Measurements from ENCODE around the gene DUSP15.
"Not testable (repeated sequence)": the region's sequence is repeated elsewhere in the genome, so short reads cannot be mapped to it uniquely, and the experiment has no call there.

DUSP15 gene

DNA sequence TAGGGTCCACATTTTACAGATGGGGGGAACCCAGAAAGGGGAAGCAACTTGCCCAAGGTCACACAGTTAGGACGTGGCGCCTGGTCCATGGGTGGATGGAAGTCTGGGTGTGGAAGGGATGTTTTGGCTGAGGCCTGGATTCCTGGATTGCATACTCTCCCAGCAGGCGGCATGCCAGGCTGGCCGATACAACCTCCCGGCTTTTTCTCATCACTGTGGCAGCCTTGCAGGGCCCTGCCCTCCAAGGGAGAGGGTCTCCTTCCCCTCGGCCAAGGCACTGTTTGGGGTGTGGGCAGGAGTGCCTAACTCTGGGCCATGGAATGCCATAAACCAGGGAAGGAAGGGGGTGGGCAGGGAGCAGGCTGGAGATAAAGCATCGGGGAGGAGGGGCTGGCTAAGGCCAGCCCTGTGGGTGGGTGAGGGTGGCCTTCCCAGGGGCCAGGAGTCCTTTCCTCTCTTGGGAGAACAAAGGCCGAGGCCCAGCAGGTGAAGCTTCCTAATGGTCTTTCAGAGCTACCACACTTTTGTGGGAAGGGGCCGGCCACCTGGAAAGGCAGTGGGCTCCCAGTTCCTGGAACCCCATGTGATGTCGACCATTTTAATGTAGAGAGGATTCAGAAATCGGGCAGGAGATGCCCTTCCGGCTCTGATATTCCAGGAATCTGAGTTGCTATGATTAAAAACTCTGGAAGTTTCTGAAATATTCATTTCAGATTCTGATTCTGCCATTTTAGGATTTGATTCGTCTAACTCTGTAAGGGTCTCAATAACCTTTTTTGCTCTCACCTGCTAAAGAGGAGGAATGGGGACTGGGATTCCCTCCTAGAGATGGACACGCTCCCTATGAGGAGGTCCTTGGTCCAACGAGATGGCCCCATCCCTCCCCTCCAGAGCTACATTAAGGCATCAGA, 29.2 kb downstream of the DUSP15 start:
- DNase-seq (ENCODE audit: low read depth in 2 of 2, low spot score in 1 of 2) = no peak

DNA sequence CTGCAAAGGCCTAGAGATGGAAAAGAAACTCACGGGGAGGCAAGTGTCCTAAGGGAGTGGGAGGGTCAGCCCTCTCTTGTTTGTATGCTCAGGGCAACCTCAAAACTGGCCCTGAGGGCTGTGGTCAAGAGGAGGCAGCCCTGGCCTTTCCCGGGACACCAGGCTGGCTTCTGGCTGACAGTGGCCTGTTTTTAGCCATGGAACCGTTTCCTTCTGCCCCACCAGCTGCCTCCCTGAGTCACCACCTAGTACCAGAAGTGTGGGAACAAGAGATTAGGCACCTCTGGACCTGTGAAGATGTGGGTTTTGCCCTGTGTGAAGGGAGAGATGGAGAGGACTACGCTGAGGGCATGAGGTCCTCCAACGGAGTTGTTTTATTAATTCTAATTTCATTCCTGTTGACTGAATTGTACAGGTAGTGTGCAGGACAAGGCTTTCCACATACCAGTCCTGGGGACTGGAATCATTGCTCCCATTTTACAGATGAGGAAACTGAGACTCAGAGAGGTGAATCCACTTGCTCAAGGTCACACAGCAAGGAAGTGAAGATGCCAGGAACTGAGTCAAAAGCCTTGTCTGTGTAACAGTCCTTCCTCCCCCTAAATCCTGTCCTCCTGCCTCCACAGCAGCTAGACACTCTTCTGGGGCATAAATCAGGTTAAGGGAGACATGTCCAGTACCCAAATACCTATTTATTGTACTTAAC, 30.4 kb downstream of the DUSP15 start:
- DNase-seq (ENCODE audit: low read depth in 2 of 2, low spot score in 1 of 2) = no peak

DNA sequence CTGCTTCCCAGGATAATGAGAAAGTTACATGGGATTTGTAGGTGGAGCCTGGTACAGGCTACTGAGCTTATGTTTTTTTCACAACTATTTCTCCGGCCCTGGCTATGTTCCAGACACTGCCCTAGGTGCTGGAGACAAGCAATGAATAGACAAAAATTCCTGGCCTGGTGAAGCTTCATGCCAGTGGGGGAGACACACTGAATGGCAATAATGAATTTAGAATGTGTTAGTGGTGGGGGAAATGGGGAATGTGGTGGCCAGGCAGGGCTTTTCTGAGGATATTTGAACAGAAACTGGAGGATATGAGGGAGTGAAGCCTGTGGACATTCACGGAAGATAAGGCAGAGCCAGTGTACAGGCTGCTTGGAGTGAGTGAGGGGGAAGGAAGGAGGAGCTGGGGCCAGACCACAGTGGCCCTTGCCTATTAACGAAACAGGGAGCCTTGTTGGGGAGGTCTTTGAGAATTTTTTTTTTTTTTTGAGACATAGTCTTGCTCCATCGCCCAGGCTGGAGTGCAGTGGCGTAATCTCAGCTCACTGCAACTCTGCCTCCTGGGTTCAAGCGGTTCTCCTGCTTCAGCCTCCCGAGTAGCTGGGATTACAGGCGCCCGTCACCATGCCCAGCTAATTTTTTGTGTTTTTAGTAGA, 31.6 kb downstream of the DUSP15 start:
- DNase-seq (ENCODE audit: low read depth in 2 of 2, low spot score in 1 of 2) = no peak

DNA sequence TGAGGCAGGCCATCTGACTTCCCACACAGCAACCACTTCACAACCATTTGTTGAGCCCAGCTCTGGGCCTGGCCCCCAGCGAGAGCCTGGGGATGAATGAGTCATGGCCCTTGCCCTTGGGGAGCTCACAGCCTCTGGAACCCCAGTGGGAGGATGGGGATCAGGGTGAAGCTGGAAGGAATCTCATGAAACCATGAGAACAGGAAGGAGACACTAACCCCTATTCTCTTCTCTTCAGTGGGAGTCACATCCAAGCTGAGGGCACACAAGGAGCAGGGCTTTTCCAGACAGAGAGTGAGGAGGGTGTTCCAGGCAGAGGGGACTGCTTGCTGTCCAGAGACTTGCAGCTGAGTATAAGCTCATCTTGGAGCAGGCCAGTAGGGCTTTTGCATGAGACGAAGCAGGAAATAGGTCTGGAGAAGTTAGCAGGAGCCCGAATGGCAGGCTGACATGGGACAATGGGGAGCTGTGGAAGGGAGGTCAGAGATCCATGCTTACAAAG, 32.4 kb downstream of the DUSP15 start:
- DNase-seq (ENCODE audit: low read depth in 2 of 2, low spot score in 1 of 2) = no peak

DNA sequence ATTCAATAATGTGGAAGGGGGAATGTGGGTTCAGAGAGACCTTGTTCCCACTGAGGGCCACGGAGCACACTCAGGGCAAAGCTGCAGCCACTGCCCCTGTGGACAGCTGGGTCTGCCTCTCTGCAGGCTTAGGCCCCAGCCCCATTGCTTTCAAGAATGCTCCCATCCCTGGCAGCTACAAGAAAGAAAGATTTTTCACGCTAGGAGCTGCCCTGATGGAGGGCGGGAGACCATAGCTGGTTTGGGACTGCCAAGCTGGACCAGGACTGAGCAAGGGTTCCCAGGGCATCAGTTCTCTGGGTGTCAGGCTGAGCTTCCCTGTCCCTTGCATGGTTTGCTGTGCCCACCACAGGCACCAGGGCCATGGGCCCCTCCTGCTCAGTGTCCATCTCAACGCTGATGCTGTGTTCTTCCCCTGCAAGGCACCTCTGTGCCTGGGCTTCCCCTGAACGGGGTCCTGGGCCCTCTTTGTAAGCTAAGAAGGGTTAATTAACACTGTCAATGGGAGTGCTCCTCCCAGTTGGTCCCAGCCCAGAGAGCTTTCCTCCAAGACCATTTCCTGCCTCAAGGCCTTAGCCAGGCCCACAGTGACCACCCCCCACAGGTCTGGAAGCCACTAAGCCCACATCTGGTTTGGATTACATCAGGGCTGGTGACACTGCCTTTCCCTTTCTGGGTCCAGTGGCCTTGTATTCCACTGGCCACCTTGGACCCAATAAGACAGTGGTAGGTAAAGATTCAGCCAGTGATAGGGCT, 33.3 kb downstream of the DUSP15 start:
- no peak for DNase-seq (ENCODE audit: low read depth in 2 of 2, low spot score in 1 of 2)

DNA sequence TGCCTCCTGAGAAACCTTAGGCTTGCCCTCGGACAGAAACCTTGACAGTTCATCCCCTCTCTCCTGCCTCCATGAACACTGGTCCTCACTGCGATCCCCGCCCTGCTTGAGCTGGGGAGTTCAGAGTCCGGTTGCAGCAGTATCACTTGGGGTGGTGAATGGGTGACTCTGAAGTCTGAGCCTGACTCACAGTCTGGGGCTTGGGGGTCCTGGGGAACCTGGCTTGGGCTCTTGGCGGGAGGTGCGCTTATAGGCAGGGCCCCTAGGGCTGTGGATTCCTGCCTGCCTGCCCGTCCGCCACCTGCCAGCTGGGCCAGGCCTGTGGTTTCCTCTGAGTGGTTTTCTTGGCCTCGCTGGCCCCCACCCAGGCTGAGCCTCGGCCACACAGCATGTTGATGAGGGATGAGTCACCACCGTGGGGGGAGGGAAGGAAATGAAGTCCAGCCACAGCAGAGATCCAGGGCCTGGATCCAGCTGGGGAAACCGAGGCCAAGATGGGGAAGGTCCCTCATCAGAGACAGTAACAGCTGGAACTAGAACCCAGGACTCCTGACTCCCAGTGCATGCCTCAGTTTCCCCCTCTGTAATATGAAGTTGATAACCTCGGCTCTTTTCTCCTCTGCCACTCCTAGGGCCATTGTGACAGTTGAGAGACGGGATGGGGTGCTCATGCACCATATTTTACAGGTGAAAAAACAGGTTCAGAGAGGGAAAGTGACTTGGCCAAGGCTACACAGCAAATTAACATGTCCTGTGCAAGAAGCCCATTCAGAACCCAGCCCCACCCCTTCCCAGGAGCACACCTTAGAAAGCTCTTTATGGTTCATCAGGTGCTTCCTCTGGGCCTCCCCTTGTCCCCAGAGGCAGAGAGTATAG, 34.1 kb downstream of the DUSP15 start:
- no peak for DNase-seq (ENCODE audit: low read depth in 2 of 2, low spot score in 1 of 2)

DNA sequence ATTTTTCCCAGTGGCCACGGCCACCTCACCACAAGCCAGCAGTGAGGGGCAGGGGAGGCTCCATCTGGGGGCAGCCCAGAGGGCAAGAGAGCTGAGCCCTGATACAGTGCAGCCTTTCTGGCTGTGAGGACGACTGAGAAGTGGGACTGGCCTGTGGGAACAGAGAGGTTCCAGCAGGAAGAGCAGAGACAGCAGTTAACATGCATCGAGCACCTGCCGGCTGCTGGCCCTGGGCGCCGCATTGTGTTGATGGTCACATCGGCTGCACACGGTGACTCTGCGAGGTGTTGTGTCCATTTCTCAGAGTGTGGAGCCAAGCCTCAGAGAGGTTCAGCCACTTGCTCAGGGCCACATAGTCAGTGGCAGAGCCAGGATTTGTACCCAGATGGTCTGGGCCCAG, 34.8 kb downstream of the DUSP15 start:
- DNase-seq (ENCODE audit: low read depth in 2 of 2, low spot score in 1 of 2) = no peak

DNA sequence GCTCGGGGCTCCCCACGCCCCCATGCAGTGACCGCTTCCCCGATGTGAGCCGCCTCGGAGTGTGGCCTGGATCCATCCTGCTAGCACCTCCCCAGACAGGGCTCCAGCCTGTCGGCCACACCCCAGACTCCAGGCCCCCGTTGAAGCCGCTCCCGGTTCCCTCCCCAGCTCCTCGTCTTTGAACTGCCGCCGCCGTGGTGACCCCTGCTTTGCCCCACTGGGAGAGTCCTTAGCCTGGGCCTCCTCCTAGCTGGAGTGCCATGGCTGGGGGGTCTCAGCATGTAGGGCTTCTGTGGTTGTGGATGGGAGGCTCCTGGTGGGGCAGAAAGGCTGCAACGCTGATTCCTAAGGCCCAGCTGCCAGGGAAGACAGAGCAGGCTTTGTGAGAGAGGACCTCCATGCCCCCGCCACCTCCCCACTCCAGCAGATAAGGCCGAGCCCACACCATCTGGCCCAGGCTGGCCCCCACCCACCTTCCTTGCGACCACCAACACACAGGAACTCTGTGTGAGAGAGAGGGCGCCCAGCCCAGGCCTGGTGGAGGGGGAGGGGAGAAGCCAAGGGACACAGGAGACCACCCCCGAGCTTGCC, 36.3 kb downstream of the DUSP15 start:
- no peak for DNase-seq (ENCODE audit: low read depth in 2 of 2, low spot score in 1 of 2)

DNA sequence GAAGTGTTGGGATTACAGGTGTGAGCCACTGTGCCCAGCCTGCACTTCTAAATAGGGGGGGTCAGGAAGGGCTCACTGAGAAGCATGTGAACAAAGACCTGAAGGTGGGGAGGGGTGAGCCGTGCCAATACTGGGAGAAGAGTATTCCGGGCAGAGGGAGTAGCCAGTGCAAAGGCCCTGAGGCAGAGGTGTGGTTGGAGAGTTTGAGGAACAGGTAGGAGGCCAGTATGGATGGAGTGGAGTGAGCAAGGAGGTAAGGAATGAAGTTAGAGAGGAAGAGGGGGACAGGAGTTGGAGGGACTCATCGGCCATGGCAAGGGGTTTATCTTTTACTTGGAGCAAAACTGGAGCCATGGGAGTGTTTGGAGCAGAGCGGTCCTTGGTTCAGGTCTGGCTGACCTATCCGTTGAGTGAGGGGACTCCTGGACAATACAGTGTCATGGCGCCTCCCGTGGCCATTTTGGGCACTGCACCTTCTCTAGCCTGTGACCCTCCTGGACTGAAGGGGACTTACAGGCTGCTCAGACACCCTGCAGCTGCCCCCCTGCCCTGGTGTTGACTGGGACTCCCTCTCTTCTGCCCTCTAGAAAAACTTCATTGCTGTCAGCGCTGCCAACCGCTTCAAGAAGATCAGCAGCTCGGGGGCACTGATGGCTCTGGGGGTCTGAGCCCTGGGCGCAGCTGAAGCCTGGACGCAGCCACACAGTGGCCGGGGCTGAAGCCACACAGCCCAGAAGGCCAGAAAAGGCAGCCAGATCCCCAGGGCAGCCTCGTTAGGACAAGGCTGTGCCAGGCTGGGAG, 37.0 kb downstream of the DUSP15 start:
- DNase-seq (ENCODE audit: low read depth in 2 of 2, low spot score in 1 of 2) = peak; percentile 12 to 35

DNA sequence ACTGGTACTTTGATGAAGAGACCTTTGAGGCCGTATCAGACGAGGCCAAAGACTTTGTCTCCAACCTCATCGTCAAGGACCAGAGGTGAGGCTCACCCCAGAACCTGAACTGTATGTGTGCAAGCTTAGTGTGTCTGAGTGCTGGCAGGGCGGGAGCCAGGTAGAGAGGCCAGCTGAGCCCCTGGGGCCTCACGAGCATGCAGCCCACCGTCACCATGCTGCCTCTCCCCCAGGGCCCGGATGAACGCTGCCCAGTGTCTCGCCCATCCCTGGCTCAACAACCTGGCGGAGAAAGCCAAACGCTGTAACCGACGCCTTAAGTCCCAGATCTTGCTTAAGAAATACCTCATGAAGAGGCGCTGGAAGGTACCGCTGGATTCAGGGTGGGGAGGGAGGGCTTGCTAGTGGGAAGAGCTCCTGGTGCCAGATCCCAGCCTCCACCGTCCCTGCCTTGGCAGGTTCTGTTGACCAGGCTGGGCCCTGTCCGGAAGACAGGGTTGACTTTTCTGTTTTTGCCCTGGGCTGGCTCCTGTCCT, 38.5 kb downstream of the DUSP15 start:
- DNase-seq (ENCODE audit: low read depth in 2 of 2, low spot score in 1 of 2) = no peak

DNA sequence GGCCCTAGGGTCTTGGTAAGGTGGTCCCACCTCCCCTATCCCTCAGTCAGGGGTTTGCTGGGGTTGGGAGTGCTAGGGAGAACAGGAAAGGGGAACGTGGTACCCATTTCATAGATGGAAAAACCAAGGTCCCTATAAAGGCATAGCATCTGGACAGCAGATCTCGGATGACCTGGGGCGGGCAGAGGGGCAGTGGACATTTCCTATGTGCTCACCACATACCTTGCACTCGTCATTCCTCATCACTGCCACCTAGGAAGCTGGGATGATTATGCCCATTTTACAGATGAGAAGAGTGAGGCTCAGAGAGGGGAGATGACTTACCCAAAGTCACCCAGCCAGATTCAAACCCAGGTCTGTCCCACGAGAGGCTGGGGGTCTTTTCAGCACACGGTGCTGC, 39.1 kb downstream of the DUSP15 start:
- DNase-seq (ENCODE audit: low read depth in 2 of 2, low spot score in 1 of 2) = no peak

DNA sequence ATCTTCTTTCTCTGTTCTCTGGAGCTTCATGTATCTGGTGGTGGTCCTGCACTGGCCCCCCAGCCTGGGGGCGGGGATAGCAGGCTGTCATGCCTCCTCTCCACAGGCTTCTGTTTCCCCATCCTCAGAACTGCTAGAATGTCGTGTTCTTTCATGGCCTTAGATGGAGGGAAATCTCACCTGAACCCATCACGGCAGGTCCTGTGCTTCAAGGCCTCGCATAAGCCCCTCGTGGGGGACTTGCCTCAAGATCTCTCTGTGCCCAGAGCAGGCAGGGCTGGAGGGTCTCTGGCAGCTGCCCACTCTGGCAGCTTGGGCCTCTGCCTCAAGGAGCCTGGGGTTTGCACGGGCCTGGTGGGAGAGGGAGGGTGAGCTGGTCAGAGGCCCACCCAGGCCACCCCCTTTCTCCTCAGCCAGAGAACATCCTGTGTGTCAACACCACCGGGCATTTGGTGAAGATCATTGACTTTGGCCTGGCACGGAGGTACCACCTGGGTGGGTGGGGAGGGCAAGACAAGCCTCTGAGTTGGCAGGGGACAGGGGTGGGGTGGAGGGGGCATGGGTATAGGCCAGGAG, 39.8 kb downstream of the DUSP15 start:
- no peak for DNase-seq (ENCODE audit: low read depth in 2 of 2, low spot score in 1 of 2)

DNA sequence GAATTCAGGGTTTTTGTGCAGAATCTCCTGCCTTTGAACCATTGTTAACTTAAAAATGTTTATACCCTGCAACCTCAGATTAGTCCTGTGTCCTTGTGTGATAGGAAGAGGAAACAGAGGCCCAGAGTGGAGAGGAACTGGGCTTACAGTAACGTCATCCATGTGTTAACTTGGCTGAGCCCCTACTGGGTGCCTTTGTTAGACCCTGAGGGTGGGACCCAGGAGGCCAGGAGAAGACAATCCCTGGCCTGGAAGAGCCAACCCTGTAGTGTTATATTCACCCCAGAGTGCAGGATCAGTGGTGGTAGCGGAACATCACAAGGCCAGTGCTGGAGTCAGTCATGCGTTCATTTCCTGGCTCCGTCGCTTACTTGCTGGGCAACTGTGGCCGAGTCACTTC, 40.6 kb downstream of the DUSP15 start:
- DNase-seq (ENCODE audit: low read depth in 2 of 2, low spot score in 1 of 2) = no peak

DNA sequence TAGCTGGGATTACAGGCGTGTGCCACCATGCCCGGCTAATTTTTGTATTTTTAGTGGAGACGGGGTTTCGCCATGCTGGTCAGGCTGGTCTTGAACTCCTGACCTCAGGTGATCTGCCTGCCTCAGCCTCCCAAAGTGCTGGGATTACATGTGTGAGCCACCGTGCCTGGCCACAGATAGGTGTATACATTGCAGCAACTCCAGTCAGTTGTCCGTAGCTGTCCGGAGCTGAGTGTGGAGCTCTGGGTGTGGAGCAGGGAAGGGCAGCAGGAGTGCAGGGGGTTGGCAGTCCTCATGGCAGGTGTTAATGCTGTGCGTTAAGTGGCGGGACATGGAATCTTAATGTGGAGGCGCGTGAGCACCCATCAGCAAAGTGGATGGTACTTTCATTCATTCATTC, 42.3 kb downstream of the DUSP15 start:
- DNase-seq (ENCODE audit: low read depth in 2 of 2, low spot score in 1 of 2) = not testable (repeated sequence)

DNA sequence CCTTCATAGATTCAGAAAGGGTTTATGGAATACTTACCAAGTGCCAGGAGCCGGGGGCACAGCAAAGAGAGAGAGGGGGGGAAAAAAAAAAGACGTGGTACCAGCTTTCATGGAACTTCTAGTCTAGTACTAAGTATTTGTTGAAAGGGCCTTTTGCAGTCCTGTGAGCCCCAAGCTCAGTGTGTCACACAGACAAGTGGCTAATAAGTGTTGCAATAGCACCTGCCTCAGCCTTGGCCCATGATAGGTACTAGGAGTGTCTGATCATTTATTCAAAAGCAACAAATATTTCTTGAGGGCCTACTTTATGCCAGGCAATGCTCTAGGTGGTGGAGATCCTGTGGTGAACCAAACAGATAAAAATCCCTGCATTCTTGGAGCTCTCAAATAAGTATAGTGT, 43.3 kb downstream of the DUSP15 start:
- no peak for DNase-seq (ENCODE audit: low read depth in 2 of 2, low spot score in 1 of 2)

DNA sequence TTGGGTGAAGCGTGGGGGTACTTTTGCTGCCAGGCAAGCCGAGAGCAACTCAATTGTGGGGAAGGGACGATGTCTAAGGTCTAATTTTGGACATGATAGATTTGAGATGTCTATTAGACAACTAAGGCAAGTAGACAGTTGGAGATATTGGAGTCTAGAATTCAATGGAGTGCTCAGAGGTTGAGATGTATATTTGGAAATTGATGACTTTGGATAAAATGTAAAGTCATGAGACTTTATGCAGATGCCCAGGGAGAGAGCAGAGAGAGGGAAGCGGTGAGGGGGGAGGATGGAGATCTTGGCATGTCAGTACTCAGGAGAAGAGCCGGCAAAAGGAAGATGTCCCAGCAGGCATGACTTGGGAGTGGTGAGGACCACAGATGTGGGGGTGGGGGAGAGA, 44.3 kb downstream of the DUSP15 start:
- no peak for DNase-seq (ENCODE audit: low read depth in 2 of 2, low spot score in 1 of 2)

DNA sequence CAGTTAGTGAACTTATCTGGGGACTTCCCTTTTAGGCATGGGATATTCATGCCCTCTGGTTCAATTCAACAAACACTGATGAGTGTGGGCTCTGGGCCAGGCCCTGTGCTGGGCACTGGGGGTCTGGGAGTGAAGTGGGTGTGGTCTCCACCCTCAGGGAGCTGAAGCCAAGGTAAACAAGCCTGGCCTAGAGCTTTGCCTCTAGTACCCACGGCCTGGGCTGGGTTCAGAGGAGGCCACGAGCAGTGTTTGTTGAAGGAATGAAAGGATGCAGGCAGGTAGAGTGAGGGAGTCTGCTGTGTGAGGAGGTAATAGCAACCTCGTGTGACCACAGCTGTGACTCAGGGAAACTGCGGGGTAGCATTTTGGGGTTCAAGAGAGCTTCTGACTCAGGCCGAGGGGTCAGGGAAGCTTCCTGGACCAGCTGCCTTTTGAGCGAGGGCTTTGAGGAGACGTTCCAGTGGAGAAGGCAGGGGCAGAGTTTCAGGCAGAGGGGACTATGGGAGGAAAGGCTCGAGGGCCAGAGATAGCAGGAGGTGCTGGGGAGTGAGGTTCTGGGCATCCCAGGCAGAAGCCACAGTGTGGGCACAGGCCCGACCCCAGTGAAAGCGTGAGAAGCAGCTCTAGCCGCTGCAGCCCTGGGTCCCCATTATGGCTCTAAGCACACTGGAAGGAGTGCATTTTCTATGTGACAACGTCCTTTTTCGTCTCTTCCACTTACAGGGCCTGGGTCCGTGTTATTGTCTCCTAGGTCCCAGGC, 45.6 kb downstream of the DUSP15 start:
- DNase-seq (ENCODE audit: low read depth in 2 of 2, low spot score in 1 of 2) = no peak

DNA sequence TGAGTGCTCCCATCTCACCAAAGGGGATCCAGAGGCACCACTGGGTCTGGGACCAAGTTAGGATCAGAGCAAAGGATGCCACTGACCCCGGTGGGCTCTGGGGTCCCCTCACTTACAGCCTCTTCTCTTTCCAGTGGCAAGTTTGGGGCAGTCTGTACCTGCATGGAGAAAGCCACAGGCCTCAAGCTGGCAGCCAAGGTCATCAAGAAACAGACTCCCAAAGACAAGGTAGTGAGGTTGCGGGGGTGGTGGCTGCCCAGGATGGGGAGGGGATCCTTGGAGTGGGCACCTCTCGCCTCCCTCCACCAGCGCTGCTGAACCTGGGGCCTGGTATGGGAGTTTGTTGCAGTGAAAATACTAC, 46.2 kb downstream of the DUSP15 start:
- no peak for DNase-seq (ENCODE audit: low read depth in 2 of 2, low spot score in 1 of 2)

Measured in stimulated activated CD8-positive, alpha-beta memory T cell treated with anti-CD3 and anti-CD28 coated beads, Interleukin-4, amount 100 ng/mL, for 4 hours (primary cell).